ENCODE measurements around the gene CCR8. TPM values are rescaled to one million over a fixed set of nuclear protein-coding genes. Genes with fewer than 3 reads are reported as not detected.
"Not testable (repeated sequence)": the region's sequence is repeated elsewhere in the genome, so short reads cannot be mapped to it uniquely, and the experiment has no call there.

The CCR8 gene
- total RNA-seq, 6 donors from 2014 or later, result not detected

- WGBS, 2 donors, result 82 to 85% methylated on average over 1 of the region's 1 CpG
- no peaks in the 10 kb centered on the region for H3K4me1 ChIP-seq
- H3K36me3 ChIP-seq, result no peaks in the 10 kb centered on the region
- TF ChIP-seq POLR2A (IDR thresholded peaks at IDR 0.05) (no peak), EP300 (IDR thresholded peaks at IDR 0.05) (no peak), POLR2AphosphoS5 (IDR thresholded peaks at IDR 0.05) (no peak), CTCF (IDR thresholded peaks at IDR 0.05) (no peak)
- no peaks in the 10 kb centered on the region for H3K27me3 ChIP-seq
- H3K9me3 ChIP-seq, result peaks cover 0 to 4% (median 0%) of the 10 kb centered on the region in 4 donors
- ATAC-seq (ENCODE audit: low FRiP score in 2 of 2), result no peak
- H3K4me3 ChIP-seq, result no peak overlapping the region
- no peak overlapping the region for H3K27ac ChIP-seq
- DNase-seq, result no peak
These were observed 11.2 kb upstream of the CCR8 start for GRCh38 chr3:39318301-39318700.

GRCh38 chr3:39319249-39319648 lies 10.3 kb upstream of the CCR8 start:
- TF ChIP-seq POLR2AphosphoS5 (IDR thresholded peaks at IDR 0.05) (no peak), CTCF (IDR thresholded peaks at IDR 0.05) (no peak), EP300 (IDR thresholded peaks at IDR 0.05) (no peak), POLR2A (IDR thresholded peaks at IDR 0.05) (no peak)
- ATAC-seq (ENCODE audit: low FRiP score in 2 of 2) (no peak), DNase-seq (no peak)
- no peak overlapping the region for H3K4me3 ChIP-seq
- H3K4me1 ChIP-seq, result no peaks in the 10 kb centered on the region
- H3K27ac ChIP-seq, result no peak overlapping the region
- no peaks in the 10 kb centered on the region for H3K27me3 ChIP-seq
- no peaks in the 10 kb centered on the region for H3K36me3 ChIP-seq
- H3K9me3 ChIP-seq, result peaks cover 0 to 3% (median 0%) of the 10 kb centered on the region in 4 donors

DNA sequence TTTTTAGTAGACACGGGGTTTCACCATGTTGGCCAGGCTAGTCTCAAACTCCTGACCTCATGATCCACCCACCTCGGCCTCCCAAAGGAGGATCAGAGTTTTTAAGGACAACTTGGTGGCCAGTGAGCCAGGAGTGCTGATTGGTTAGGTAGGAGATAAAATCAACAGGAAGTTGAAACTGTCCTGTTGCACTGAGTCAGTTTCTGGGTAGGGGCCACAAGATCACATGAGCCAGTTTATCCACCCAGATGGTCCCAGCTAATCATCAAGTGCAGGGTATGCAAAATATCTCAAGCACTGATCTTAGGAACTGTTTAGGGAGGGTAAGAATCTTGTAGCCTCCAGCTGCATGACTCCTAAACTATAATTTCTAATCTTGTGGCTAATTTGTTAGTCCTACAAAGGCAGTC lies 7.9 kb upstream of the CCR8 start:
- H3K27me3 ChIP-seq; H3K4me3 ChIP-seq; H3K9me3 ChIP-seq; H3K4me1 ChIP-seq; H3K27ac ChIP-seq; ATAC-seq (ENCODE audit: low FRiP score in 2 of 2); H3K36me3 ChIP-seq; DNase-seq: not testable (repeated sequence)
- WGBS, 2 donors, result 73 to 88% methylated on average over 2 of the region's 2 CpGs

DNA sequence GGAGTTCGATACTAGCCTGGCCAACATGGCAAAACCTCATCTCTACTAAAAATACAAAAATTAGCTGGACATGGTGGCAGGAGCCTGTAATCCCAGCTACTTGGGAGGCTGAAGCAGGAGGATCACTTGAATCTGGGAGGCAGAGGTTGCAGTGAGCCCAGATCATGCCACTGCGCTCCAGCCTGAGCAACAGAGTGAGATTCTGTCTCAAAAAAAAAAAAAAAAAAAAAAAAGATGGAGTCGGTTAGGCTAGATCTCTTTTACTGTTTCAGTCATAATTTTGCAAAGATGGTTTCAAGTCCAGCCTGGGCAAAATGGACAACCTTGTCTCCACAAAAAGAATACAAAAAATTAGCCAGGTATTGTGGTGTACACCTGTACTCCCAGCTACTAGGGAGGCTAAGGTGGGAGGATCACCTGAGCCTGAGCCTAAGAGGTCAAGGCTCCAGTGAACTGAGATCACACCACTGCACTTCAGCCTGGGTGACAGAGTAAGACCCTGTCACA lies 7.2 kb upstream of the CCR8 start:
- DNase-seq; H3K27ac ChIP-seq; H3K9me3 ChIP-seq; ATAC-seq (ENCODE audit: low FRiP score in 2 of 2); H3K4me1 ChIP-seq; H3K36me3 ChIP-seq; H3K4me3 ChIP-seq; H3K27me3 ChIP-seq: not testable (repeated sequence)
- WGBS, 2 donors, result 57 to 62% methylated on average over 3 of the region's 3 CpGs

DNA sequence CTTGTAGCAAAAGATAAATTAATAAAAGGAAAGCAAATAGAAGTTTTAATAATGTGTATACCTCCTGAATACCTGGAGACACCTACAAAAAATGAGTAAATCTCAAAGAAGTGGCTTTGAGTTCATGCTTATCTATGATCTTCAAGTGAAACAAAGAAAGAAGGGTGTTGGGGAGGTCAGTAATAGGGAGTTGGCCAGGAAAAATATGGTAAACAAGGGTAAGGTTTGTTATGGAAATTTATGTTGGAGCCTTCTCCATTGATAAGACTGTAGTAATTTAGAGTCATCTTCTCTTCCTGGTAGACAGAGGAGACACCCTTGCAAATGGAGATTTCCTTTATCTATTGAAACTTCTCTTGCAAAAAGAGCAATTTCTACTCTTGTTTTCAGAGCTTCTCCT lies 6.6 kb upstream of the CCR8 start:
- Histone ChIP-seq H3K36me3 (no peaks in the 10 kb centered on the region), H3K4me1 (no peaks in the 10 kb centered on the region), H3K27ac (no peak overlapping the region), H3K9me3 (no peaks in the 10 kb centered on the region), H3K4me3 (no peak overlapping the region), H3K27me3 (no peaks in the 10 kb centered on the region)
- DNase-seq (no peak), ATAC-seq (ENCODE audit: low FRiP score in 2 of 2) (no peak)
- TF ChIP-seq POLR2AphosphoS5 (IDR thresholded peaks at IDR 0.05) (no peak), EP300 (IDR thresholded peaks at IDR 0.05) (no peak), POLR2A (IDR thresholded peaks at IDR 0.05) (no peak), CTCF (IDR thresholded peaks at IDR 0.05) (no peak)

DNA sequence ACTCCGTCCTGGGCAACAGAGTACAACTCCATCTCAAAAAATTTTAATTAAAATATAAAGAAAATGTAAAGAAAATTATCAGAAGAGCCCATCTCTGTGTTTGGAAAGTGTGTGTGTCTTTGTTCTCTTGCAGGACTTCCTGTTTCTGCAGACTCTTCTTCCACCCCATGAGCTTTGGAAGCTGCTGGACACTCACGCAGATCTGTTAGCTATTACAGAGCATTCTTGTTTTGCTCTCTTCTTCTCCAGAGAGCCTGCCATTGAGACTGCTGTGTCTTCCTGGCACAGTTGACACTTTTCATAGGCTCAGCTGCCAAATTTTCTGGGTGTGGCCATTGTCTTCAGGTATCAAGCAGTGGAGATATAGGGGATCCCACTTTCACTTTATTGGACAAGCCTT lies 6.0 kb upstream of the CCR8 start:
- ATAC-seq (ENCODE audit: low FRiP score in 2 of 2) (no peak), DNase-seq (no peak)
- TF ChIP-seq EP300 (IDR thresholded peaks at IDR 0.05) (no peak), CTCF (IDR thresholded peaks at IDR 0.05) (no peak), POLR2AphosphoS5 (IDR thresholded peaks at IDR 0.05) (no peak), POLR2A (IDR thresholded peaks at IDR 0.05) (no peak)
- Histone ChIP-seq H3K27me3 (no peaks in the 10 kb centered on the region), H3K4me1 (no peaks in the 10 kb centered on the region), H3K4me3 (no peak overlapping the region), H3K27ac (no peak overlapping the region), H3K9me3 (no peaks in the 10 kb centered on the region), H3K36me3 (no peaks in the 10 kb centered on the region)
- WGBS, 2 donors, result 72 to 74% methylated on average over 2 of the region's 2 CpGs
